Right lobe of liver (tissue), 4 donors: ENCODE results near the gene NDE1.

Source experiments
- CTCF ChIP-seq, 4 donors: fragments of 200-600 bp in 3 of 4; fragments of 450-650 bp in 1 of 4; IDR thresholded peaks; one replicate each; pipeline versions ENCODE4 v1.5.1 to v1.8.0; 2016 to 2022; ENCODE audit warnings: antibody characterized with exemption in 4 of 4, mild to moderate bottlenecking in 2 of 4
- POLR2A ChIP-seq: fragments of 450-650 bp; IDR thresholded peaks from one replicate; pipeline ENCODE4 v1.6.1; 2017; ENCODE audit warnings: antibody characterized with exemption, mild to moderate bottlenecking
- donor health status: DM: no; HTN: no; CAD: no.
- donor health status: DM: no; HTN: no; CAD: no.
- donor health status: DM: no; HTN: yes; CAD: no.

- TF ChIP-seq CTCF (IDR thresholded peaks at IDR 0.05) (no peak), POLR2A (no peak)
These were observed 76.7 kb downstream of the NDE1 start for GRCh38 chr16:15726715-15727114.
